WTC11 (cell line): ENCODE results near the gene COX6B1.

Experiments used
- AFF4 ChIP-seq: sonication (generic); formaldehyde crosslinking; IDR thresholded peaks from 2 replicates; pipeline ENCODE4 v1.8.1; 2023; ENCODE audit warnings: mild to moderate bottlenecking, missing genetic modification reagents, borderline replicate concordance
- CTCF ChIP-seq: fragments of 200-600 bp; IDR thresholded peaks from 2 replicates; pipeline ENCODE4 v1.8.0; 2022; ENCODE audit warnings: antibody characterized with exemption
- KAT7 ChIP-seq: sonication (generic); formaldehyde crosslinking; IDR thresholded peaks from 2 replicates; pipeline ENCODE4 v1.8.1; 2023; ENCODE audit warnings: missing genetic modification reagents, mild to moderate bottlenecking, borderline replicate concordance
- ZNF425 ChIP-seq: fragments of 250-450 bp; sonication (Bioruptor Pico); conservative IDR thresholded peaks from 2 replicates; pipeline ENCODE4 v1.9.0; 2021; ENCODE audit warnings: mild to moderate bottlenecking

GRCh38 chr19:35695895-35696422 is 47.8 kb downstream of the COX6B1 start:
- no peak for TF ChIP-seq ZNF425 (CRISPR knock-in tag)
- TF ChIP-seq AFF4 (CRISPR knock-in tag): no peak
- TF ChIP-seq KAT7 (CRISPR knock-in tag): no peak
- TF ChIP-seq CTCF: no peak
